Neural progenitor cell (in vitro differentiated cells): ENCODE results near the gene NAALADL1. TPM values are rescaled to one million over a fixed set of nuclear protein-coding genes. Genes with fewer than 3 reads are reported as not detected.

Source experiments
- DNase-seq: peaks from one replicate; pipeline ENCODE4 v3.0.0-alpha.2; 2016; ENCODE audit warnings: low spot score
- H2AFZ ChIP-seq: fragments of 200-600 bp; sonication (generic); replicated peaks from 2 replicates; pipeline ENCODE4 v1.6.1; 2016; ENCODE audit warnings: antibody characterized with exemption
- H3F3A ChIP-seq: fragments of 200-600 bp; sonication (generic); 2 replicates; pipeline ENCODE4 v1.6.1; 2016; ENCODE audit warnings: antibody characterized with exemption, low read depth
- H3K27ac ChIP-seq: fragments of 200-600 bp; sonication (generic); 2 replicates; pipeline ENCODE4 v1.5.1; 2016; ENCODE audit warnings: mild to moderate bottlenecking
- H3K27me3 ChIP-seq: fragments of 200-600 bp; sonication (generic); 2 replicates; pipeline ENCODE4 v1.6.1; 2016; ENCODE audit warnings: mild to moderate bottlenecking, moderate library complexity
- H3K36me3 ChIP-seq: fragments of 200-600 bp; sonication (generic); 2 replicates; pipeline ENCODE4 v1.5.1; 2016
- H3K4me1 ChIP-seq: fragments of 200-600 bp; sonication (generic); 2 replicates; pipeline ENCODE4 v1.6.1; 2016; ENCODE audit warnings: mixed run types
- H3K4me2 ChIP-seq: fragments of 200-600 bp; sonication (generic); 2 replicates; pipeline ENCODE4 v1.6.1; 2016
- H3K4me3 ChIP-seq: fragments of 200-600 bp; sonication (generic); 2 replicates; pipeline ENCODE4 v1.5.1; 2016
- H3K79me2 ChIP-seq: fragments of 200-600 bp; sonication (generic); 2 replicates; pipeline ENCODE4 v1.6.1; 2016; ENCODE audit warnings: low read depth
- H3K9ac ChIP-seq: fragments of 200-600 bp; sonication (generic); 2 replicates; pipeline ENCODE4 v1.6.1; 2016
- H3K9me3 ChIP-seq: fragments of 200-600 bp; sonication (generic); 2 replicates; pipeline ENCODE4 v1.5.1; 2016; ENCODE audit warnings: low read depth
- H4K20me1 ChIP-seq: fragments of 200-600 bp; sonication (generic); 2 replicates; pipeline ENCODE4 v1.6.1; 2016; ENCODE audit warnings: low read depth
- H3K27ac Mint-ChIP-seq: 3 replicates; pipeline ENCODE4 v1.8.0; 2021; ENCODE audit warnings: mixed read lengths
- H3K27me3 Mint-ChIP-seq: 2 replicates; pipeline ENCODE4 v1.8.0; 2022; ENCODE audit warnings: low read depth, mild to moderate bottlenecking, inconsistent platforms, moderate library complexity, mixed read lengths; ENCODE audit not compliant: insufficient read depth
- H3K36me3 Mint-ChIP-seq: 3 replicates; pipeline ENCODE4 v1.8.0; 2021; ENCODE audit warnings: mixed read lengths
- H3K4me1 Mint-ChIP-seq: 3 replicates; pipeline ENCODE4 v1.8.0; 2021; ENCODE audit warnings: mixed read lengths
- H3K4me3 Mint-ChIP-seq: 3 replicates; pipeline ENCODE4 v1.8.0; 2021; ENCODE audit warnings: mild to moderate bottlenecking, moderate library complexity, mixed read lengths
- H3K9me3 Mint-ChIP-seq: 3 replicates; pipeline ENCODE4 v1.8.0; 2020; ENCODE audit warnings: mixed read lengths
- EZH2 ChIP-seq: fragments of 200-600 bp; sonication (generic); IDR thresholded peaks from 2 replicates; pipeline ENCODE4 v1.6.1; 2017; ENCODE audit warnings: antibody characterized with exemption, mild to moderate bottlenecking, moderate library complexity
- EZH2phosphoT487 ChIP-seq: fragments of 200-600 bp; sonication (generic); IDR thresholded peaks from 2 replicates; pipeline ENCODE4 v1.6.1; 2017; ENCODE audit warnings: antibody characterized with exemption
- total RNA-seq: library from RNA; depleted of rRNA; stranded (reverse); fragments of >200 nt; gene quantifications from 2 replicates; pipeline ENCODE4 v1.2.3, GENCODE V29; 2015; ENCODE audit warnings: low replicate concordance
- TF ChIP-seq, protein P1 (sequence below): fragments of 200-600 bp; sonication (generic); IDR thresholded peaks from 2 replicates; pipeline ENCODE4 v1.5.1; 2017; ENCODE audit warnings: antibody characterized with exemption, mild to moderate bottlenecking

The NAALADL1 gene
- total RNA-seq, 1 donor from 2014 or later = 0.80 TPM

DNA sequence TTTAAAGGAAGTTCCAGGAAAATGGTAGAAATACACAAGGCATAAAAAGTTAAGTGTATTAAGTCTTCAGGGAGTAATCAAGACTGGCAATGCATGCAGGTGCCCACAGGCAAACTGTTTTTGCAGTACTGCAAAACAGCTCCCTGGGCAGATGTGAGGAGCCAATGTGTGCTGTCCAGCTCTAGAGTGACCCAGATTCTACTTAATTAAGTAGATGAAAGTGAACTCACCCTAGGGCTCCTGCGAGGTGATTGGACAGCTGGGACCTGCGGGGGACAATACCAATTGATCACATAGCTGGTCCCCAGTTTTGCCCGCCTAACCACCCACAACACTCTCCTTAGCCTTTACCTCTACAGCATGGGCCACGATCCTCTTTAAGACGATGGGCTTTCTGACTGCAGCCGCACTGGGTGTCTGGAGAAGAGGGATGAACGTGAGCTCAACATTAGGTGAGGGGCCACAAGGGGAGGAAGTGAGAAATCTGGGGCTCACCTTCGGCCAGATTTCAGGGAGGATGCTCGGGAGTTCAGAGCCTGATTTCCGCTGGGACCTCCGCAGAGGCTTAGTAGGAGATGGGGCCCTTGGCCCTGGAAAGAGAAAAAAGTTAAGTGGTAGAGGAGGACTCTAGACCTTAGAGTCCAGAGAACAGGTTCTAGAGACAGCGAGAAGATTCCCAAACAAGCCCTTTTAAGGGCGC lies 24.9 kb upstream of the NAALADL1 start:
- DNase-seq = peak; percentile 18
- H2AFZ ChIP-seq = peak overlapping the region; percentile 83
- no peaks in the 10 kb centered on the region for H3K9me3 Mint-ChIP-seq
- no peaks in the 10 kb centered on the region for H3K27me3 ChIP-seq
- H3F3A ChIP-seq = peaks cover 21% of the 10 kb centered on the region
- peak overlapping the region; percentile 91 for H3K4me3 ChIP-seq
- peaks cover 14% of the 10 kb centered on the region for H3K4me1 ChIP-seq
- H3K9ac ChIP-seq = peak overlapping the region; percentile 90
- peaks cover 5% of the 10 kb centered on the region for H3K36me3 ChIP-seq
- no peak for TF ChIP-seq EZH2phosphoT487
- no peak for TF ChIP-seq EZH2
- TF ChIP-seq, protein P1, sequence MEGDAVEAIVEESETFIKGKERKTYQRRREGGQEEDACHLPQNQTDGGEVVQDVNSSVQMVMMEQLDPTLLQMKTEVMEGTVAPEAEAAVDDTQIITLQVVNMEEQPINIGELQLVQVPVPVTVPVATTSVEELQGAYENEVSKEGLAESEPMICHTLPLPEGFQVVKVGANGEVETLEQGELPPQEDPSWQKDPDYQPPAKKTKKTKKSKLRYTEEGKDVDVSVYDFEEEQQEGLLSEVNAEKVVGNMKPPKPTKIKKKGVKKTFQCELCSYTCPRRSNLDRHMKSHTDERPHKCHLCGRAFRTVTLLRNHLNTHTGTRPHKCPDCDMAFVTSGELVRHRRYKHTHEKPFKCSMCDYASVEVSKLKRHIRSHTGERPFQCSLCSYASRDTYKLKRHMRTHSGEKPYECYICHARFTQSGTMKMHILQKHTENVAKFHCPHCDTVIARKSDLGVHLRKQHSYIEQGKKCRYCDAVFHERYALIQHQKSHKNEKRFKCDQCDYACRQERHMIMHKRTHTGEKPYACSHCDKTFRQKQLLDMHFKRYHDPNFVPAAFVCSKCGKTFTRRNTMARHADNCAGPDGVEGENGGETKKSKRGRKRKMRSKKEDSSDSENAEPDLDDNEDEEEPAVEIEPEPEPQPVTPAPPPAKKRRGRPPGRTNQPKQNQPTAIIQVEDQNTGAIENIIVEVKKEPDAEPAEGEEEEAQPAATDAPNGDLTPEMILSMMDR = no peak
- H3K27ac ChIP-seq = no peak overlapping the region
- no peaks in the 10 kb centered on the region for H3K9me3 ChIP-seq
- H3K27ac Mint-ChIP-seq = peak overlapping the region; percentile 96
- H3K27me3 Mint-ChIP-seq = peaks cover 4% of the 10 kb centered on the region
- peaks cover 7% of the 10 kb centered on the region for H4K20me1 ChIP-seq
- peak overlapping the region; percentile 98 for H3K4me3 Mint-ChIP-seq
- H3K79me2 ChIP-seq = peaks cover 57% of the 10 kb centered on the region
- H3K4me2 ChIP-seq = peak overlapping the region; percentile 96
- H3K36me3 Mint-ChIP-seq = peaks cover 20% of the 10 kb centered on the region
- peaks cover 27% of the 10 kb centered on the region for H3K4me1 Mint-ChIP-seq

- H3K9me3 Mint-ChIP-seq = no peaks in the 10 kb centered on the region
- no peak overlapping the region for H3K27ac ChIP-seq
- DNase-seq = no peak
- H3K4me1 Mint-ChIP-seq = peaks cover 23% of the 10 kb centered on the region
- H3F3A ChIP-seq = peaks cover 17% of the 10 kb centered on the region
- peaks cover 16% of the 10 kb centered on the region for H4K20me1 ChIP-seq
- no peak overlapping the region for H3K4me3 Mint-ChIP-seq
- peaks cover 8% of the 10 kb centered on the region for H3K4me1 ChIP-seq
- H3K36me3 Mint-ChIP-seq = peaks cover 36% of the 10 kb centered on the region
- no peak overlapping the region for H2AFZ ChIP-seq
- no peak for TF ChIP-seq EZH2
- TF ChIP-seq, protein P1 = no peak
- no peak for TF ChIP-seq EZH2phosphoT487
- no peaks in the 10 kb centered on the region for H3K9me3 ChIP-seq
- peaks cover 59% of the 10 kb centered on the region for H3K79me2 ChIP-seq
- no peak overlapping the region for H3K9ac ChIP-seq
- H3K27ac Mint-ChIP-seq = no peak overlapping the region
- peaks cover 2% of the 10 kb centered on the region for H3K27me3 Mint-ChIP-seq
- no peak overlapping the region for H3K4me2 ChIP-seq
- H3K27me3 ChIP-seq = no peaks in the 10 kb centered on the region
- no peak overlapping the region for H3K4me3 ChIP-seq
- peaks cover 5% of the 10 kb centered on the region for H3K36me3 ChIP-seq
Measured at GRCh38 chr11:65078786-65079342, 20.5 kb upstream of the NAALADL1 start.

DNA sequence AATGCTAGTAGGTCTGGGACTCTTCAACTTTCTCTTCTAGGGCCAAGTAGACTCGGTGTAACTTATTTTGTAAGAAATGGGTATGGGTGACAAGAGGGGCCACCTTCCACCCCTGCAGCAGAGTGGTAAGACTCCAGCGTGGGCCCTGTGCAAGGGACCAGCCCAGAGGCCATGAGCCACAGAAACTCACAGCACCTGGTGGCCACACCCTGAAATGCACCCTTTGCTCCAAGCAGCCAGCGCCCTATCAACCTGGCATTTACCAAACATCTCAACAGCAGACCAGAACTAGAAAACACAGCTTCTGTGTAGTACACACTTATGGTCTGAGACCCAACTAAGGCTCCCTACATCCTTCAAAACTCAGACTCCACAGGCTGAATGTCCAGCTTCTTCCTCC lies 19.8 kb upstream of the NAALADL1 start:
- no peak overlapping the region for H3K4me3 ChIP-seq
- no peaks in the 10 kb centered on the region for H3K9me3 ChIP-seq
- peaks cover 17% of the 10 kb centered on the region for H3F3A ChIP-seq
- H3K27me3 ChIP-seq = no peaks in the 10 kb centered on the region
- peaks cover 2% of the 10 kb centered on the region for H3K27me3 Mint-ChIP-seq
- DNase-seq = peak; percentile 57
- no peak overlapping the region for H3K9ac ChIP-seq
- H3K4me2 ChIP-seq = no peak overlapping the region
- peak overlapping the region; percentile 18 for H3K4me3 Mint-ChIP-seq
- peaks cover 36% of the 10 kb centered on the region for H3K36me3 Mint-ChIP-seq
- no peak overlapping the region for H2AFZ ChIP-seq
- peaks cover 16% of the 10 kb centered on the region for H4K20me1 ChIP-seq
- TF ChIP-seq EZH2phosphoT487 = no peak
- TF ChIP-seq, protein P1 = peak; percentile 67
- peaks cover 52% of the 10 kb centered on the region for H3K79me2 ChIP-seq
- no peak overlapping the region for H3K27ac ChIP-seq
- peaks cover 8% of the 10 kb centered on the region for H3K4me1 ChIP-seq
- H3K27ac Mint-ChIP-seq = no peak overlapping the region
- no peaks in the 10 kb centered on the region for H3K9me3 Mint-ChIP-seq
- peaks cover 23% of the 10 kb centered on the region for H3K4me1 Mint-ChIP-seq
- H3K36me3 ChIP-seq = peaks cover 5% of the 10 kb centered on the region
